Muscle layer of duodenum (tissue), 2 donors: ENCODE results near the gene MCF2L2.

Source experiments
- H3K27ac ChIP-seq: one replicate; pipeline ENCODE4 v1.7.0; 2013; ENCODE audit warnings: mild to moderate bottlenecking, low read length
- H3K27me3 ChIP-seq: one replicate; pipeline ENCODE4 v1.7.0; 2013; ENCODE audit warnings: low read depth, mild to moderate bottlenecking, control low read depth, low read length
- H3K36me3 ChIP-seq, 2 donors: one replicate each; pipeline ENCODE4 v1.7.0; 2013; ENCODE audit warnings: low read length in 2 of 2, control low read depth in 1 of 2, mild to moderate bottlenecking in 1 of 2; ENCODE audit not compliant: insufficient read depth in 2 of 2, control insufficient read depth in 1 of 2
- H3K4me1 ChIP-seq, 2 donors: one replicate each; pipeline ENCODE4 v1.7.0; 2013; ENCODE audit warnings: low read length in 2 of 2, mild to moderate bottlenecking in 2 of 2, control low read depth in 1 of 2, moderate library complexity in 1 of 2; ENCODE audit not compliant: insufficient read depth in 2 of 2, control insufficient read depth in 1 of 2
- H3K4me3 ChIP-seq, 2 donors: one replicate each; pipeline ENCODE4 v1.7.0; 2013; ENCODE audit warnings: low read length in 2 of 2, low read depth in 1 of 2, mild to moderate bottlenecking in 1 of 2
- H3K9me3 ChIP-seq, 2 donors: one replicate each; pipeline ENCODE4 v1.7.0; 2013; ENCODE audit warnings: low read length in 2 of 2, control low read depth in 1 of 2, mild to moderate bottlenecking in 1 of 2; ENCODE audit not compliant: control insufficient read depth in 1 of 2
- donor health status: healthy.

The MCF2L2 gene

GRCh38 chr3:183131735-183132134 lies 296.7 kb downstream of the MCF2L2 start:
- Histone ChIP-seq H3K36me3 (no peaks in the 10 kb centered on the region), H3K27me3 (no peaks in the 10 kb centered on the region), H3K9me3 (peaks cover 0 to 4% of the 10 kb centered on the region in 2 donors), H3K27ac (no peak overlapping the region), H3K4me3 (no peak overlapping the region), H3K4me1 (no peaks in the 10 kb centered on the region)

GRCh38 chr3:183131186-183131725 lies 297.2 kb downstream of the MCF2L2 start:
- Histone ChIP-seq H3K27ac (no peak overlapping the region), H3K36me3 (no peaks in the 10 kb centered on the region), H3K9me3 (peaks cover 0 to 4% of the 10 kb centered on the region in 2 donors), H3K4me3 (no peak overlapping the region), H3K4me1 (no peaks in the 10 kb centered on the region), H3K27me3 (no peaks in the 10 kb centered on the region)

GRCh38 chr3:183129243-183129642 lies 299.2 kb downstream of the MCF2L2 start:
- Histone ChIP-seq H3K4me3 (no peak overlapping the region), H3K9me3 (peaks cover 0 to 4% of the 10 kb centered on the region in 2 donors), H3K27me3 (no peaks in the 10 kb centered on the region), H3K36me3 (no peaks in the 10 kb centered on the region), H3K27ac (no peak overlapping the region), H3K4me1 (no peaks in the 10 kb centered on the region)

DNA sequence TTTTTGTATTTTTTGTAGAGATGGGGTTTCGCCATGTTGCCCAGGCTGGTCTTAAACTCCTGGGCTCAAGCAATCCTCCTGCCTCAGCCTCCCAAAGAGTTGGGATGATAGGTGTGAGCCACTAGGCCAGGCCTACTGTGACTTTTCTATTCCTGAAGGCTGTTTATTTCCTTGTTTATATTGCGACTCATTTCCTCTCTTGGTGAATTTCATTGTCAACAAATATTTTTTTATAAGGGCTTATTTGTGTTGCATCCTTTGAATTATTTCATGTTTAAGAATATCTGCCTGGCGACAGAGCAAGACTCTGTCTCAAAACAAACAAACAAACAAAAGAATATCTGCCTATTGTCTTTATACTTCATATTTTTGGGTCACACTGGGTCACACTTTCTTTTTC lies 299.7 kb downstream of the MCF2L2 start:
- Histone ChIP-seq H3K27ac (no peak overlapping the region), H3K4me1 (no peaks in the 10 kb centered on the region), H3K9me3 (peaks cover 0 to 4% of the 10 kb centered on the region in 2 donors), H3K36me3 (no peaks in the 10 kb centered on the region), H3K4me3 (no peak overlapping the region), H3K27me3 (no peaks in the 10 kb centered on the region)
